GM12875 (cell line): Measurements from ENCODE around the gene RFX1.

ENCODE experiments used
- H3K4me3 ChIP-seq: one replicate; pipeline ENCODE4 v1.5.1; 2011; ENCODE audit warnings: low read depth, low read length, control low read depth
- TF ChIP-seq, protein P1 (sequence below): IDR thresholded peaks from 2 replicates; pipeline ENCODE4 v1.5.1; 2011; ENCODE audit warnings: low read depth, mild to moderate bottlenecking, control low read depth, inconsistent platforms, low read length, moderate library complexity, borderline replicate concordance; ENCODE audit not compliant: insufficient read depth

RFX1 gene

DNA sequence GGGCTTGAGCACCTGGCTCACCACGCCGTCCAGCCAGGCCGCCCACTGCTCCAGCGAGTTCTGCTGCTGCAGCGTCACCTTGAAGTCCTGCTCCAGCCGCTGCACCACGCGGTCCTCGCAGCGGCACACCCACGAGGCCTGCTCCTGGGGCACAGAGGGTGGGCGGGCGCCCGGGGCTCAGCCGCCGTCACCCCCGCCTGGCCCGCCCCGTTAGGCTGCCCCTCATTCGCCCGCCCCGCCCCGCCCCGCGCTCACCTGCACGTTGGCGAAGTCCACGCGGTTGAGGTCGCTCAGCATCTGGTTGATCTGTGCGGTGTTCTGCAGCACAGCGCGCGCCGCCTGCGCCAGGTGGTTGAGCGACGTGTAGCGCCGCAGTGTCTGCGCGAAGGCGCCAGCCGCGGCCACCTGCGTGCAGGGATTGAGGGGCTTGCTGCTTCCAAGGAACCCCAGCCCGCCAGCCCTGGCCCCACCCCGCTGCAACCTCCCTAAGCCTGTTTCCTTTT, 42.5 kb downstream of the RFX1 start:
- TF ChIP-seq, protein P1, sequence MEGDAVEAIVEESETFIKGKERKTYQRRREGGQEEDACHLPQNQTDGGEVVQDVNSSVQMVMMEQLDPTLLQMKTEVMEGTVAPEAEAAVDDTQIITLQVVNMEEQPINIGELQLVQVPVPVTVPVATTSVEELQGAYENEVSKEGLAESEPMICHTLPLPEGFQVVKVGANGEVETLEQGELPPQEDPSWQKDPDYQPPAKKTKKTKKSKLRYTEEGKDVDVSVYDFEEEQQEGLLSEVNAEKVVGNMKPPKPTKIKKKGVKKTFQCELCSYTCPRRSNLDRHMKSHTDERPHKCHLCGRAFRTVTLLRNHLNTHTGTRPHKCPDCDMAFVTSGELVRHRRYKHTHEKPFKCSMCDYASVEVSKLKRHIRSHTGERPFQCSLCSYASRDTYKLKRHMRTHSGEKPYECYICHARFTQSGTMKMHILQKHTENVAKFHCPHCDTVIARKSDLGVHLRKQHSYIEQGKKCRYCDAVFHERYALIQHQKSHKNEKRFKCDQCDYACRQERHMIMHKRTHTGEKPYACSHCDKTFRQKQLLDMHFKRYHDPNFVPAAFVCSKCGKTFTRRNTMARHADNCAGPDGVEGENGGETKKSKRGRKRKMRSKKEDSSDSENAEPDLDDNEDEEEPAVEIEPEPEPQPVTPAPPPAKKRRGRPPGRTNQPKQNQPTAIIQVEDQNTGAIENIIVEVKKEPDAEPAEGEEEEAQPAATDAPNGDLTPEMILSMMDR, result no peak
- H3K4me3 ChIP-seq, result no peak overlapping the region

- TF ChIP-seq, protein P1, result no peak
- H3K4me3 ChIP-seq, result no peak overlapping the region
Measured at GRCh38 chr19:13962699-13963602, 43.2 kb downstream of the RFX1 start.

GRCh38 chr19:13961826-13962698, 44.1 kb downstream of the RFX1 start:
- no peak overlapping the region for H3K4me3 ChIP-seq
- TF ChIP-seq, protein P1, result no peak

DNA sequence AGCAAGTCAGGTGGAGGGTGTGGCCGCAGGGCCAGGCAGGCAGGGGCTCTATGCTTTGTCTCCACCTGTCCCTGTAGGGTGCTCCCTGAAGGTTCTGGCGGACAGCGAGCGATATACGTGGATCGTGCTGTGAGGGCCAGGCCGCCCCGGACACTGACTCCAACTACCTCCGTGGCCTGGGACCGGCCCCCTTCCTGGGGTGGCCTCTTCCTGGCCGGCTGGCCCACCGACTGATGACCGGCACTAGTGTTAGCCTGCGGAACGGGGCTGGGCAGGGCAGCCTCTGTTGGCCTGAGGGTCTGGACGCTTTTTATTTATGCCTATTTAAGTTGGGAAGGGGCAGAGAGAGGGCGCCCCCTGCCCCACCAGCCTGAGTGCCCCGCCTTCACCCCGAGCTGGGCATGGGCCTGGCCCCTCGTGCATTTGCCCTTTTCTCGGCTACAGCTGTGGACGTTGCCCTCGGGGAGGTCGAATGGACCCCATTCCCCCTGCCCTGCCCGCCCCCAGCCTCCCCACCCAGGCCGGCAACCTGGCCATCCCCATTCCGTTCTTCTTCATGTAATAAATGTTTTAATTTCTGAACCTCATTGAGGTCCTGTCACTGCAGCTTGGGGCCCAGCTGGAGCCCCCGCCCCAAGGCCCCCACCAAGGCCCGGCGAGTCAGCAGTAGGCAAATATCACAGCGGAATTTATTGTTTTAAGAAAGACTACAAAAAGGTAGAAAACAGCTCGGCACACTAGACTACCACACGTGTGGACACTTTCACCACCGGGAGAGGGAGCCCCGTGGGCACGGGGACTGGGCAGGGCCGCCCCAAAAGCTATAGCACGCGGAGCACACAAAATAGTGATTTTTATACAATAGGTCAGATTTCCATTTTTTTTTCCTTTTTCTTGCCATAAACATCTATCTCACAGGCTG, 45.0 kb downstream of the RFX1 start:
- TF ChIP-seq, protein P1, result no peak
- no peak overlapping the region for H3K4me3 ChIP-seq

- H3K4me3 ChIP-seq, result no peak overlapping the region
- TF ChIP-seq, protein P1, result peak; percentile 43; the same call in 1 of the 2 replicates
Measured at GRCh38 chr19:13959962-13960862, 45.9 kb downstream of the RFX1 start.
